Activated B cell treated with CpG ODN at 0.5 μM for 24 hours (primary cell): ENCODE data around the gene HS2ST1. TPM values are rescaled to one million over a fixed set of nuclear protein-coding genes. Genes with fewer than 3 reads are reported as not detected.

ENCODE experiments used
- ATAC-seq: fragments of 200-7000 bp; cut with Tn5 transposase; one replicate; pipeline ENCODE4 v1.10.0; 2021; ENCODE audit warnings: low read depth, mild to moderate bottlenecking, moderate library complexity
- CTCF ChIA-PET: fragments of 350-600 bp; sonication (Branson Sonifier 250); formaldehyde crosslinking; loops from one replicate; lab custom pipeline; 2021; ENCODE audit warnings: antibody characterized with exemption; lab: Charles Lee
- POLR2A ChIA-PET: fragments of 350-600 bp; sonication (Branson Sonifier 250); formaldehyde crosslinking; loops from one replicate; lab custom pipeline; 2021; ENCODE audit warnings: antibody characterized with exemption; lab: Charles Lee
- DNase-seq: peaks from one replicate; pipeline ENCODE4 v3.0.0; 2022
- H3K27ac Mint-ChIP-seq: one replicate; pipeline ENCODE4 v1.8.0; 2020; ENCODE audit warnings: mixed read lengths
- H3K27me3 Mint-ChIP-seq: one replicate; pipeline ENCODE4 v1.8.0; 2021; ENCODE audit warnings: mixed read lengths
- H3K36me3 Mint-ChIP-seq: one replicate; pipeline ENCODE4 v1.8.0; 2021; ENCODE audit warnings: low read depth, mixed read lengths
- H3K4me1 Mint-ChIP-seq: one replicate; pipeline ENCODE4 v1.8.0; 2021; ENCODE audit warnings: mixed read lengths
- H3K4me3 Mint-ChIP-seq: one replicate; pipeline ENCODE4 v1.8.0; 2020; ENCODE audit warnings: mild to moderate bottlenecking, mixed read lengths
- H3K9me3 Mint-ChIP-seq: one replicate; pipeline ENCODE4 v1.8.0; 2020; ENCODE audit warnings: mixed read lengths
- intact Hi-C: fragments of 100-400 bp; cut with micrococcal nuclease; formaldehyde crosslinking; loops from one replicate; pipeline ENCODE4 v1.15.1; 2024
- total RNA-seq: library from RNA; stranded (reverse); gene quantifications from 2 replicates; pipeline ENCODE4 v1.2.3, GENCODE V29; 2022
- TF ChIP-seq, protein P1 (sequence below): fragments of 200-600 bp; IDR thresholded peaks from one replicate; pipeline ENCODE4 v1.8.0; 2022; ENCODE audit warnings: antibody characterized with exemption, mild to moderate bottlenecking

The HS2ST1 gene
- total RNA-seq, 1 donor from 2014 or later: 24.2 TPM

DNA sequence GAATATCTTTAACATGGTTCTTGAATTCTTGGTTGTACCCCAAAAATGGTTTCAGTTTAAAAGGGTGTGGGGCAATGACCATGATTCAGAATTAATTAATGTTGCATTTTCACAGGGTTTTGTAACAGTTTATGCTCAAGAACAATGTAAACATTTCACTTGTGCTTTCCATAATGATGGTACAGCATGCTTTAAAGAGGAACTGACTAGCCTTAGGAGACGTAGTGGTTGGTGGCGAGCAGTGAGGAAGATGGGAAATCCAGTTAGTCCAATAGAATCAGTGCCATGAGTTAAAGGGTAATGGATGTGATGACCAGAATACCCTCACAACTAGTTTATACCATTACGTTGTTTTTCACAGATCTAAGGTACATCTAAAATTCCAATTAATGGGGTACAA, 138.0 kb downstream of the HS2ST1 start:
- TF ChIP-seq, protein P1, sequence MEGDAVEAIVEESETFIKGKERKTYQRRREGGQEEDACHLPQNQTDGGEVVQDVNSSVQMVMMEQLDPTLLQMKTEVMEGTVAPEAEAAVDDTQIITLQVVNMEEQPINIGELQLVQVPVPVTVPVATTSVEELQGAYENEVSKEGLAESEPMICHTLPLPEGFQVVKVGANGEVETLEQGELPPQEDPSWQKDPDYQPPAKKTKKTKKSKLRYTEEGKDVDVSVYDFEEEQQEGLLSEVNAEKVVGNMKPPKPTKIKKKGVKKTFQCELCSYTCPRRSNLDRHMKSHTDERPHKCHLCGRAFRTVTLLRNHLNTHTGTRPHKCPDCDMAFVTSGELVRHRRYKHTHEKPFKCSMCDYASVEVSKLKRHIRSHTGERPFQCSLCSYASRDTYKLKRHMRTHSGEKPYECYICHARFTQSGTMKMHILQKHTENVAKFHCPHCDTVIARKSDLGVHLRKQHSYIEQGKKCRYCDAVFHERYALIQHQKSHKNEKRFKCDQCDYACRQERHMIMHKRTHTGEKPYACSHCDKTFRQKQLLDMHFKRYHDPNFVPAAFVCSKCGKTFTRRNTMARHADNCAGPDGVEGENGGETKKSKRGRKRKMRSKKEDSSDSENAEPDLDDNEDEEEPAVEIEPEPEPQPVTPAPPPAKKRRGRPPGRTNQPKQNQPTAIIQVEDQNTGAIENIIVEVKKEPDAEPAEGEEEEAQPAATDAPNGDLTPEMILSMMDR: no peak
- intact Hi-C loops: loop anchor here (5.0 to 10.0 kb wide), 4 partner anchors 282 to 1632 kb away; partner anchors contain the start of genes ODF2L and PKN2
- CTCF ChIA-PET: no interaction called here
- Mint-ChIP-seq H3K36me3 (peaks cover 3% of the 10 kb centered on the region), H3K4me3 (no peak overlapping the region), H3K27ac (no peak overlapping the region), H3K9me3 (peaks cover 2% of the 10 kb centered on the region), H3K4me1 (peaks cover 47% of the 10 kb centered on the region), H3K27me3 (no peaks in the 10 kb centered on the region)
- DNase-seq: no peak
- no peak for ATAC-seq
- POLR2A ChIA-PET: no interaction called here

DNA sequence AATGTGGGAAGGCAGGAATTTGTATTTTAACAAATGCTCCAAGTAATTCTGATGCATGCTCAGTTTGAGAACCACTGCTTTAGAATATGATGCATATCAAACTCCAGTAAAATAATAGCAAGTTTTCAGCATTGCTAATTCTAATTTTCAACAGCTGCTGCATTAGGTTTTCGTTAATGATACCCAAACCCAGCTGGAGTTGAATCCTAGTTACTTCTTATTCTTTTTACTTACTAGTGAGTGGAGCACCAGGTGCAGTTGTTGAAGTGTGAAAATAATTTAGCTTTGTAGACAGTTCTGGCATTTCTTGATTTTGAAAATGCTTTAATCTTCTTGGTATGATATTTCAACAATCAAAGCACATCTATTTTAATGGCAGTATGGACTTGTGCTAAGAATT, 138.5 kb downstream of the HS2ST1 start:
- ATAC-seq: no peak
- no peaks in the 10 kb centered on the region for H3K27me3 Mint-ChIP-seq
- peaks cover 3% of the 10 kb centered on the region for H3K36me3 Mint-ChIP-seq
- no peak overlapping the region for H3K4me3 Mint-ChIP-seq
- CTCF ChIA-PET: interaction anchor here (1.5 kb wide), 1 partner anchor 31 kb away, joined by 3 read pairs; no protein-coding TSS in a partner anchor
- intact Hi-C loops: loop anchor here (5.0 to 10.0 kb wide), 4 partner anchors 282 to 1632 kb away; partner anchors contain the start of genes ODF2L and PKN2
- TF ChIP-seq, protein P1: no peak
- no peak overlapping the region for H3K27ac Mint-ChIP-seq
- DNase-seq: no peak
- H3K4me1 Mint-ChIP-seq: peaks cover 52% of the 10 kb centered on the region
- POLR2A ChIA-PET: no interaction called here
- H3K9me3 Mint-ChIP-seq: peaks cover 2% of the 10 kb centered on the region

DNA sequence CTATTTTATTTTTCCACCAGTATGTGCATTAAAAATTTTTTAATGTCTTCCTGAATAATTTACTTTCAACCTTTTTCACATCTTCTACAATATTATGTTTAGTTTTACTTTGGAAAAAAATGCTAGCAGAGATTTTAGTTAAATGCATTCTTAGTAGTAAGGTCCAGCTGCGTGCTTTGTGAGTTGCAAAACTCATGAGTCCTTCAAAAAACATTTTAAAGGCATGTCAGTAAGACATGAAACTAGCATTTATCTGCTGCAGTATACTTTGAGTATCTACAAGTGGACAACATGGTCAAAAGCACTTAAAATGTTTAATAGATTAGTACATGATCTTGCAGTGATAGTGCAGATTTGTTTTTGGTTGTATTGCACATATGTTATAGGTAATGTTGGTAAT, 139.0 kb downstream of the HS2ST1 start:
- Mint-ChIP-seq H3K9me3 (no peaks in the 10 kb centered on the region), H3K27ac (no peak overlapping the region), H3K4me1 (peaks cover 57% of the 10 kb centered on the region), H3K27me3 (no peaks in the 10 kb centered on the region), H3K4me3 (no peak overlapping the region), H3K36me3 (no peaks in the 10 kb centered on the region)
- DNase-seq (no peak), ATAC-seq (no peak)
- intact Hi-C loops: loop anchor here (5.0 to 10.0 kb wide), 4 partner anchors 281 to 1631 kb away; partner anchors contain the start of genes ODF2L and PKN2
- POLR2A ChIA-PET: no interaction called here
- CTCF ChIA-PET: interaction anchor here (1.5 kb wide), 1 partner anchor 30 kb away, joined by 3 read pairs; no protein-coding TSS in a partner anchor
- TF ChIP-seq, protein P1: no peak

DNA sequence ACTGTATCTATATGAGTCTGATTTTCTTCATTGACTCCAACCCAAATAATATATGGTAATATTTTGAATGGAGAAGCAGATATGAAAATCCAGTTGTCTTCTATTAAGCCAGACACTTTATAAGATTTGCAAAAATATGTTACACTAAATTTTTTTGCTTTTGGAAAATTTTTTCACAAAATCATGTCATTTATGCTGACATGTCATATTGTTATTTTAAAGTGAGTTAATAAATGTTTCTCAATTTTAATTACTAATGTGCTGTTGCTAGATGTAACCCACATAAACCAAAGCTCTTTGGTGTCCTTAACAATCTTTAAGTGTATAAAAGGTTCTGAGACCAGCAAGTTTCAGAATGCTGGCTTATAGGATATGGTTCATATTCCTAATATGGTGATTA, 142.5 kb downstream of the HS2ST1 start:
- H3K27ac Mint-ChIP-seq: peak overlapping the region; percentile 90
- H3K36me3 Mint-ChIP-seq: no peaks in the 10 kb centered on the region
- no peak for DNase-seq
- no peak for ATAC-seq
- H3K4me1 Mint-ChIP-seq: peaks cover 78% of the 10 kb centered on the region
- H3K4me3 Mint-ChIP-seq: peak overlapping the region; percentile 80
- POLR2A ChIA-PET: interaction anchor here (1.2 to 3.0 kb wide), 2 partner anchors 27 to 142 kb away, joined by 5 to 42 read pairs; partner anchors contain the start of genes HS2ST1 and SELENOF
- CTCF ChIA-PET: interaction anchor here (1.3 to 4.0 kb wide), 2 partner anchors 25 to 91 kb away, joined by 4 to 22 read pairs; no protein-coding TSS in a partner anchor
- intact Hi-C loops: loop anchor here (1.0 to 10.0 kb wide), 5 partner anchors 8 to 1628 kb away; partner anchors contain the start of genes HS2ST1, ODF2L, PKN2 and SELENOF
- H3K9me3 Mint-ChIP-seq: no peaks in the 10 kb centered on the region
- H3K27me3 Mint-ChIP-seq: no peaks in the 10 kb centered on the region
- TF ChIP-seq, protein P1: no peak

DNA sequence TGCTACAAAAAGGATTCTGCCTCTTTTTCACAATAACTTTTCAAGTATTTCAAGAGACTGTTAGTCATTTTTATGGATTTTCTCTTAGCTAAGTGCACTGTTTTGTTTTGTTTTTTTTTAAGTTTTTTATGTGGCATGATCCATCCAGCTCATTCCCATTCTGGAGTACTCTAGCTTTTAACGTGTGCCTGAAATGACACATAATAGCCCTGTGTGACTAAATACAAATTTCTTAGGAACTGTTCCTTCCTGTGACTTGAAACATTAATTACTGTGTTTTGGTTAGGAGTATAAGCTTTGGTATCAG, 143.9 kb downstream of the HS2ST1 start:
- intact Hi-C loops: loop anchor here (2.0 to 10.0 kb wide), 6 partner anchors 15 to 1627 kb away; partner anchors contain the start of genes ODF2L and PKN2
- POLR2A ChIA-PET: interaction anchor here (1.0 to 3.0 kb wide), 6 partner anchors 12 to 354 kb away, joined by 3 to 42 read pairs (median 4); partner anchors contain the start of genes HS2ST1, SELENOF and SH3GLB1
- ATAC-seq (no peak), DNase-seq (no peak)
- H3K36me3 Mint-ChIP-seq: peaks cover 4% of the 10 kb centered on the region
- TF ChIP-seq, protein P1: no peak
- H3K27ac Mint-ChIP-seq: peak overlapping the region; percentile 90
- H3K4me1 Mint-ChIP-seq: peaks cover 79% of the 10 kb centered on the region
- CTCF ChIA-PET: interaction anchor here (1.3 to 4.0 kb wide), 4 partner anchors 24 to 225 kb away, joined by 3 to 22 read pairs (median 4); no protein-coding TSS in a partner anchor
- H3K9me3 Mint-ChIP-seq: peaks cover 6% of the 10 kb centered on the region
- H3K27me3 Mint-ChIP-seq: no peaks in the 10 kb centered on the region
- peak overlapping the region; percentile 80 for H3K4me3 Mint-ChIP-seq
